ENCODE measurements around the gene SERTAD3.
"Not testable (repeated sequence)": the region's sequence is repeated elsewhere in the genome, so short reads cannot be mapped to it uniquely, and the experiment has no call there.

The SERTAD3 gene

GRCh38 chr19:40433391-40434216 lies 10.5 kb downstream of the SERTAD3 start:
- peak; percentile 90 for DNase-seq
- Histone ChIP-seq H3K36me3 (no peaks in the 10 kb centered on the region), H3K4me1 (peaks cover 6% of the 10 kb centered on the region), H3K4me3 (ENCODE audit: low read depth, low read length) (peak overlapping the region; percentile 58), H3K27me3 (no peaks in the 10 kb centered on the region), H3K9me3 (no peaks in the 10 kb centered on the region)
- no peak for TF ChIP-seq CTCF (IDR thresholded peaks at IDR 0.05; ENCODE audit: low read depth, low read length)

GRCh38 chr19:40432760-40433159 lies 11.4 kb downstream of the SERTAD3 start:
- not testable (repeated sequence) for DNase-seq; H3K4me3 ChIP-seq (ENCODE audit: low read depth, low read length); H3K27me3 ChIP-seq; H3K9me3 ChIP-seq; H3K4me1 ChIP-seq; H3K36me3 ChIP-seq

- Histone ChIP-seq H3K36me3 (no peaks in the 10 kb centered on the region), H3K4me1 (peaks cover 6% of the 10 kb centered on the region), H3K4me3 (ENCODE audit: low read depth, low read length) (no peak overlapping the region), H3K27me3 (no peaks in the 10 kb centered on the region), H3K9me3 (no peaks in the 10 kb centered on the region)
- DNase-seq, result no peak
- no peak for TF ChIP-seq CTCF (IDR thresholded peaks at IDR 0.05; ENCODE audit: low read depth, low read length)
Observed at GRCh38 chr19:40431698-40432097, 12.4 kb downstream of the SERTAD3 start.

GRCh38 chr19:40430242-40430641 lies 13.9 kb downstream of the SERTAD3 start:
- not testable (repeated sequence) for H3K4me1 ChIP-seq; H3K9me3 ChIP-seq; H3K27me3 ChIP-seq; H3K4me3 ChIP-seq (ENCODE audit: low read depth, low read length); H3K36me3 ChIP-seq; DNase-seq

GRCh38 chr19:40428197-40428596 lies 15.9 kb downstream of the SERTAD3 start:
- H3K4me1 ChIP-seq; H3K27me3 ChIP-seq; DNase-seq; H3K4me3 ChIP-seq (ENCODE audit: low read depth, low read length); H3K9me3 ChIP-seq; H3K36me3 ChIP-seq: not testable (repeated sequence)

GRCh38 chr19:40425450-40426287 lies 18.5 kb downstream of the SERTAD3 start, which contains the start of gene SERTAD1:
SERTAD1 (minus strand) TSS chr19:40425992; CDS start chr19:40423546, 2,446 bp downstream.
- Histone ChIP-seq H3K4me3 (ENCODE audit: low read depth, low read length) (peak within 1 kb of the TSS; percentile 65), H3K4me1 (peaks cover 3% of the 10 kb centered on the region; the same call in 1 of the 2 replicates), H3K36me3 (no peaks in the 10 kb centered on the region; the same call in 1 of the 2 replicates), H3K27me3 (no peaks in the 10 kb centered on the region), H3K9me3 (no peaks in the 10 kb centered on the region)
- DNase-seq, result peak; percentile 100
- TF ChIP-seq CTCF (IDR thresholded peaks at IDR 0.05; ENCODE audit: low read depth, low read length), result peak; percentile 63

- no peaks in the 10 kb centered on the region; the same call in 1 of the 2 replicates for H3K36me3 ChIP-seq
- peaks cover 3% of the 10 kb centered on the region; the same call in 1 of the 2 replicates for H3K4me1 ChIP-seq
- H3K9me3 ChIP-seq, result no peaks in the 10 kb centered on the region
- H3K4me3 ChIP-seq (ENCODE audit: low read depth, low read length), result peak overlapping the region; percentile 65
- no peak for TF ChIP-seq CTCF (IDR thresholded peaks at IDR 0.05; ENCODE audit: low read depth, low read length)
- H3K27me3 ChIP-seq, result no peaks in the 10 kb centered on the region
- no peak for DNase-seq
Observed at GRCh38 chr19:40424637-40425449, 19.3 kb downstream of the SERTAD3 start.

Data from BE2C (cell line).